Body of pancreas (tissue), 4 donors: ENCODE results near the gene AVEN. TPM values are rescaled to one million over a fixed set of nuclear protein-coding genes. Genes with fewer than 3 reads are reported as not detected.

Experiments used
- ATAC-seq: fragments of 150-250 bp; one replicate; pipeline ENCODE4 v1.9.1; 2016
- DNase-seq, 4 donors: peaks; one replicate each; pipeline ENCODE4 v3.0.0-alpha.2; 2019
- H3K27ac ChIP-seq, 4 donors: fragments of 200-600 bp; sonication (generic); 1 replicate in 3 of 4; 2 replicates in 1 of 4; pipeline versions ENCODE4 v1.5.1 to v1.6.1; 2016 to 2019; ENCODE audit warnings: mild to moderate bottlenecking in 1 of 4, mixed read lengths in 1 of 4, moderate library complexity in 1 of 4
- H3K27me3 ChIP-seq, 2 donors: fragments of 200-600 bp; sonication (generic); one replicate each; pipeline ENCODE4 v1.6.0; 2016; ENCODE audit warnings: mild to moderate bottlenecking in 1 of 2
- H3K36me3 ChIP-seq, 2 donors: fragments of 200-600 bp; sonication (generic); replicated peaks in 1 of 2; 2 replicates each; pipeline ENCODE4 v1.5.1; 2016; ENCODE audit warnings: low read depth in 2 of 2; ENCODE audit not compliant: insufficient read depth in 1 of 2
- H3K4me1 ChIP-seq: fragments of 200-600 bp; sonication (generic); one replicate; pipeline ENCODE4 v1.6.0; 2016
- H3K4me3 ChIP-seq, 2 donors: fragments of 200-600 bp; sonication (generic); 1 replicate in 1 of 2; 2 replicates in 1 of 2; pipeline ENCODE4 v1.5.1; 2016 to 2019
- H3K9me3 ChIP-seq, 3 donors: fragments of 200-600 bp; sonication (generic); 1 replicate in 2 of 3; 2 replicates in 1 of 3; pipeline ENCODE4 v1.5.1; 2016
- POLR2A ChIP-seq, 3 donors: fragments of 450-650 bp; IDR thresholded peaks; one replicate each; pipeline ENCODE4 v1.6.1; 2016; ENCODE audit warnings: antibody characterized with exemption in 3 of 3, mild to moderate bottlenecking in 2 of 3
- WGBS, 2 donors: methylation state at CpG; one replicate each; pipeline ENCODE4 v1.1.5; 2017; 5-methylcytosine and 5-hydroxymethylcytosine counted together
- intact Hi-C: fragments of 100-400 bp; cut with DNase I; formaldehyde crosslinking; loops from one replicate; pipeline ENCODE4 v1.15.1; 2023
- total RNA-seq, 2 donors: library from RNA; depleted of rRNA; stranded (reverse); fragments of >200 nt; gene quantifications; one replicate each; pipeline ENCODE4 v1.1.0, GENCODE V29; 2016
- TF ChIP-seq, protein P1 (sequence below), 7 experiments: fragments of 450-650 bp in 4 of 7; fragments of 200-600 bp in 3 of 7; sonication (generic) in 3 of 7; IDR thresholded peaks; one replicate each; pipeline ENCODE4 v1.5.1; 2016 to 2019; ENCODE audit warnings: antibody characterized with exemption in 7 of 7

AVEN gene
- total RNA-seq, 2 donors from 2014 or later = 10.5 to 12.2 TPM

DNA sequence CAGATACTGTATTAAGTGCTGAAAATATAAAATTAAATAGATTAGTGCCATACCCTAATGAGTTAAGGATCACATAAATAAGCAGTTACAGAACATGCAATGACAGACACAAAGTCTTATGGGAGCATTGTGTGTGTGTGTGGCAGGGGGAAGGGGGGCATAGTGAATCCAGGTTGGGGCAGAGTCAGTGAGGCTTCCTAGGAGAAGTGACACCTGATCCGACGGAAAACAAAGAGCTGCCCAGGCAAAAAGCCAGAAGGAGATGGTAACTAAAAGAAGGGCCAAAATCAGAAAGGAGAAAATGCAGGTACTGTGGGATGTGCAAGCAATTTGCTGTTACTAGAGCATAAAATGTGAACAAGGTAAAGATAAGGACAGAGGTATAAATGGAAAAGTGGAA is 150.8 kb downstream of the AVEN start:
- DNase-seq (no peak), ATAC-seq (no peak)
- Histone ChIP-seq H3K4me1 (no peaks in the 10 kb centered on the region), H3K36me3 (no peaks in the 10 kb centered on the region), H3K27ac (no peak overlapping the region), H3K4me3 (no peak overlapping the region), H3K27me3 (no peaks in the 10 kb centered on the region), H3K9me3 (no peaks in the 10 kb centered on the region)
- 33 to 35% methylated on average over 2 of the region's 2 CpGs for WGBS, 2 donors
- TF ChIP-seq, protein P1, sequence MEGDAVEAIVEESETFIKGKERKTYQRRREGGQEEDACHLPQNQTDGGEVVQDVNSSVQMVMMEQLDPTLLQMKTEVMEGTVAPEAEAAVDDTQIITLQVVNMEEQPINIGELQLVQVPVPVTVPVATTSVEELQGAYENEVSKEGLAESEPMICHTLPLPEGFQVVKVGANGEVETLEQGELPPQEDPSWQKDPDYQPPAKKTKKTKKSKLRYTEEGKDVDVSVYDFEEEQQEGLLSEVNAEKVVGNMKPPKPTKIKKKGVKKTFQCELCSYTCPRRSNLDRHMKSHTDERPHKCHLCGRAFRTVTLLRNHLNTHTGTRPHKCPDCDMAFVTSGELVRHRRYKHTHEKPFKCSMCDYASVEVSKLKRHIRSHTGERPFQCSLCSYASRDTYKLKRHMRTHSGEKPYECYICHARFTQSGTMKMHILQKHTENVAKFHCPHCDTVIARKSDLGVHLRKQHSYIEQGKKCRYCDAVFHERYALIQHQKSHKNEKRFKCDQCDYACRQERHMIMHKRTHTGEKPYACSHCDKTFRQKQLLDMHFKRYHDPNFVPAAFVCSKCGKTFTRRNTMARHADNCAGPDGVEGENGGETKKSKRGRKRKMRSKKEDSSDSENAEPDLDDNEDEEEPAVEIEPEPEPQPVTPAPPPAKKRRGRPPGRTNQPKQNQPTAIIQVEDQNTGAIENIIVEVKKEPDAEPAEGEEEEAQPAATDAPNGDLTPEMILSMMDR (IDR thresholded peaks at IDR 0.05) = no peak
- TF ChIP-seq POLR2A (IDR thresholded peaks at IDR 0.05) = no peak
- intact Hi-C loops = no loop called here

DNA sequence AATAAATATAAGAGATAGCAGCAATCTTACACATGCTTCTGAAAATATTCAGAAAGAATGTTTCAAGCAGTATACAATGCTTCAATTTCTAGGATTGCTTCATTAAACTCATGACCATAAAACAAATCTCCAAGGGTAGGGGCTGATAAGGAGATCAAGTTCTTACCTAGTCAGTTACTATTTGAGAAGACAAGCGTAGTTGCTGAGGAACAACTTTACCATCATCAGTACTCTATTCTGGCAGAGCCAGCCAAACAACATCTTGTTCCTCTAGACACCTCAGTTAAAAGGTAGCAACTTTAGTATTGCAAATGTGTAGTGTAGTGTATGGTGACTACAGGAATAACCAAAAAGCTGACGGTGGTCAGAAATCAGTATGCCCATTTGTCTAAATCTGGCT is 156.1 kb downstream of the AVEN start:
- Histone ChIP-seq H3K36me3 (no peaks in the 10 kb centered on the region), H3K27ac (no peak overlapping the region), H3K4me1 (no peaks in the 10 kb centered on the region), H3K27me3 (no peaks in the 10 kb centered on the region), H3K9me3 (no peaks in the 10 kb centered on the region), H3K4me3 (no peak overlapping the region)
- DNase-seq = no peak
- WGBS, 2 donors = 89 to 94% methylated on average over 2 of the region's 2 CpGs
- no peak for ATAC-seq
- TF ChIP-seq POLR2A (IDR thresholded peaks at IDR 0.05) = no peak
- TF ChIP-seq, protein P1 (IDR thresholded peaks at IDR 0.05) = no peak
- intact Hi-C loops = no loop called here

DNA sequence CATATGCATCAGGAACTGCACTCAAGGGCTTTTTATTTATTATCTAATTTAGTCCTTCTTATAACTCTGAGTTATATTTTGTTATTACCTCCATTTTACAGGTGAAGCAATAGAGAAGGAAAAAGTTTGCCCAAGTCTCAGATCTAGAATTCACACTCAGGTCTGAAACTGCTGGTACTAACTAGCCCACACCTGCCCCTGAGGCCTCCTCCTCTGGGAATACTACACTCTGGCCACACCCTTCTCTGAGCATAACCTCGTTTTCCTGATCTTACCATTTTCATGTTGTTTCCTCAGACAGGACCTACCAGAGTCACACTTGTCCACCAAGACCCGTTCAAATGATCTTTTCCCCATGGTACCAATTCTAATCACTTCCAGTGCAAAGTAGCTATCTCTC is 164.8 kb downstream of the AVEN start:
- ATAC-seq (no peak), DNase-seq (no peak)
- Histone ChIP-seq H3K9me3 (no peaks in the 10 kb centered on the region), H3K4me3 (no peak overlapping the region), H3K27ac (no peak overlapping the region), H3K27me3 (no peaks in the 10 kb centered on the region), H3K36me3 (no peaks in the 10 kb centered on the region), H3K4me1 (no peaks in the 10 kb centered on the region)
- WGBS, 2 donors = 83 to 94% methylated on average over 2 of the region's 2 CpGs
- intact Hi-C loops = no loop called here
- no peak for TF ChIP-seq POLR2A (IDR thresholded peaks at IDR 0.05)
- TF ChIP-seq, protein P1 (IDR thresholded peaks at IDR 0.05) = no peak

DNA sequence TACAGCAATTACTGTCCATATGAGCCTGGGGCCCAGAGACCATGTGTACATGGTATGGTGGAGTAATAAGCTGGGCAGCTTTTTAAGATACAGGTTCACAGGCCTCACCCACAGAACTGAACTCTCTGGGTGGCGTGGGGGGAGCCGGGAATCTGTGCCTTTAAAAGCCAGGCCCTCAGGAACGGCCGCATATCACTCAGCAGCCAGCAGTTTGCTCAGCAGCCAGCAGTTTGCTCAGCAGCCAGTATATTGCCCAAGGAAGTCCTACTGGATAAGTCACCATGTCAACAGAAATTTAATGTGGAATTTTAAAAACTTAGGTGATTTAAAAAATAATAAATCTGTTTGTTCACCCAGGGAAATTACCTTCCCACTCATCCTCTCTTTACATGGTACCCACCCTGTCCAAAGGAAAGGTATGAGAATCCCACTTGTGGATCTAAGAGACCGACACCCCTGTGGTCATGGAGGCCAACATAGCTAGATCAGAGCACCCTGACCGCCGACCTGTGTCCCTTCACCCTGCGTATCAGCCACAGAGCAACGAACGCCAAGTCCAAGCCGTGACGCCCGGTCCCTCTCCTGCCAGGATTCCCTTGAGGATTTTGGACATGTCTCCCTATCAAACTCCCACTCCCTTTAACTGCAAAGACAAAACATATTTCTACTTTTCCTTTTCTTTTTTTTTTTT is 166.4 kb downstream of the AVEN start:
- Histone ChIP-seq H3K4me1 (no peaks in the 10 kb centered on the region), H3K36me3 (no peaks in the 10 kb centered on the region), H3K9me3 (no peaks in the 10 kb centered on the region), H3K27ac (no peak overlapping the region), H3K27me3 (no peaks in the 10 kb centered on the region), H3K4me3 (no peak overlapping the region)
- TF ChIP-seq, protein P1 (IDR thresholded peaks at IDR 0.05) = no peak
- no peak for TF ChIP-seq POLR2A (IDR thresholded peaks at IDR 0.05)
- intact Hi-C loops = no loop called here
- DNase-seq = no peak
- no peak for ATAC-seq
- 90 to 92% methylated on average over 12 to 13 of the region's 13 CpGs for WGBS, 2 donors

DNA sequence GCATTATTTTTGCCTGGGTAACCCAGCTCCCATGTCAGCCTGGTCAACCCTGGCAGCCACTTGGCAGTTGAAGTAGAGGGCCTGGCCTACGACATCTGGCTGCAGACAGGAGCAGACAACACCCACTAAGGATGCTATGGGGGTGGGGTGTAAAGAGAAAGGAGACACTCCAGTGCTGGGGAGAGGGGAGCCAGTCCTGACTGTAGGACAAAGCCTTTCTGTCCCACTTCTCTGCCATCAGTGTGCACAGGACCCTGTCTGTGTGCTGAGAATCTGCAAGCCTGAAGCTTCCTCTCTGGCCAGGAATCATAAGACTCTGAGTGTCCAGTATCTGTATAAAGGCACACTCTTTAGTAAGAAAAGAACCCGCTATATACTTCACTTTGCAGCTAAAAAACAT is 167.0 kb downstream of the AVEN start:
- Histone ChIP-seq H3K4me1 (no peaks in the 10 kb centered on the region), H3K36me3 (no peaks in the 10 kb centered on the region), H3K27me3 (no peaks in the 10 kb centered on the region), H3K27ac (no peak overlapping the region), H3K9me3 (no peaks in the 10 kb centered on the region), H3K4me3 (no peak overlapping the region)
- DNase-seq (no peak), ATAC-seq (no peak)
- TF ChIP-seq, protein P1 (IDR thresholded peaks at IDR 0.05) = no peak
- TF ChIP-seq POLR2A (IDR thresholded peaks at IDR 0.05) = no peak
- WGBS, 2 donors = 96 to 100% methylated on average over 2 of the region's 2 CpGs
- intact Hi-C loops = no loop called here
